ENCODE data around the gene ZNF639.
A peak's percentile ranks its signal among the peaks of the same experiment; 100 is the strongest.

The ZNF639 gene

DNA sequence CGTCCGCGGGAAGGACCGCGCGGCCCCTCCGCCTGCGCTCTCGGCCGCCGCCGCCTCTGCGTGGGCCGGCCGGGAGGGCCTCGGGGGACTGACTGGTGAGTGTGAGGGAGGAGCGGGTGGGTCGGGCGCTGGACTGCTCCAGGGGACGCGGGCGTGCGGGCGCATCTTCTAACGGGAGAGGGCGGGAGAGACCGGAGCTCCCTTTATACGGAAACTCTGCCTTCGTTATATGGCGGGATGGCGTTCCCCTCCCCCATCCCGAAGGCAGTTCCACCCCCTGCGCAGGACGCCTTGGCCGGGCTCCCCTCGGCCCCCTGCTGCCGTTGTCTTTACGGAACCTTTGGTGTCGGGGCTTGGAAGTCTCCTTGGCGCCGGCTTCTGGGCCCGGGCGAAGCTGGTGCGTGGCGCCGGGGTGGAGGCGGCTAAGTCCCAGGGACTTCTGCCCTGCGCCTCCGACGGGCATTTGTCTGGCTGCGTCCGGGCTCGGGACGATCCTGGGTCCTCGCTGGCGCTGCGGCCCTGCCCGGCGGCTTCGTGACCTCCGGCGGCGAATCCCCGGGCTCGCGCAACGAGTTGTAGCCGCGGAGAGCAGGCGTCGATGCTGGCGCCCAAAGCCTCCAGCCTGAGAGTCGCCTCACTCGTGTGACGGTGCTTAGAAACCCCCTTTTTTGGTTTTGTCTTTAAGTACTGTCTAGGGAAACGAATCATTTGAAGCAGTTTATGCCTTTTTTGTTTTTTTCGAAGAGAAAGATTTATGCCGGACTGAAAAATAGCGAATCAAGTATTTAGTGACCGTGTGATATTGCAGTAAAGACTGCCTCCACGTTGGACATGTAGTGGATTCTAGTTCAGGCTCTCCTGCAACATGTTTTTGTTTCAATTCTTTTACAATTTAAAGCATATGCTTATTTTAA lies 623 bp downstream of the ZNF639 start:
- TF ChIP-seq, protein P1, sequence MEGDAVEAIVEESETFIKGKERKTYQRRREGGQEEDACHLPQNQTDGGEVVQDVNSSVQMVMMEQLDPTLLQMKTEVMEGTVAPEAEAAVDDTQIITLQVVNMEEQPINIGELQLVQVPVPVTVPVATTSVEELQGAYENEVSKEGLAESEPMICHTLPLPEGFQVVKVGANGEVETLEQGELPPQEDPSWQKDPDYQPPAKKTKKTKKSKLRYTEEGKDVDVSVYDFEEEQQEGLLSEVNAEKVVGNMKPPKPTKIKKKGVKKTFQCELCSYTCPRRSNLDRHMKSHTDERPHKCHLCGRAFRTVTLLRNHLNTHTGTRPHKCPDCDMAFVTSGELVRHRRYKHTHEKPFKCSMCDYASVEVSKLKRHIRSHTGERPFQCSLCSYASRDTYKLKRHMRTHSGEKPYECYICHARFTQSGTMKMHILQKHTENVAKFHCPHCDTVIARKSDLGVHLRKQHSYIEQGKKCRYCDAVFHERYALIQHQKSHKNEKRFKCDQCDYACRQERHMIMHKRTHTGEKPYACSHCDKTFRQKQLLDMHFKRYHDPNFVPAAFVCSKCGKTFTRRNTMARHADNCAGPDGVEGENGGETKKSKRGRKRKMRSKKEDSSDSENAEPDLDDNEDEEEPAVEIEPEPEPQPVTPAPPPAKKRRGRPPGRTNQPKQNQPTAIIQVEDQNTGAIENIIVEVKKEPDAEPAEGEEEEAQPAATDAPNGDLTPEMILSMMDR (IDR thresholded peaks at IDR 0.05; ENCODE audit: insufficient read depth, low read length, poor library complexity, severe bottlenecking) = no peak
- Histone ChIP-seq H3K4me3 (replicated peaks; ENCODE audit: low read depth, low read length) (peak overlapping the region; percentile 68), H3K36me3 (ENCODE audit: control insufficient read depth, insufficient read depth, low read length) (no peaks in the 10 kb centered on the region), H3K27me3 (replicated peaks; ENCODE audit: control insufficient read depth, insufficient read depth, low read length) (no peaks in the 10 kb centered on the region)
- peak; percentile 80 for DNase-seq (ENCODE audit: extremely low read depth, insufficient read length)

DNA sequence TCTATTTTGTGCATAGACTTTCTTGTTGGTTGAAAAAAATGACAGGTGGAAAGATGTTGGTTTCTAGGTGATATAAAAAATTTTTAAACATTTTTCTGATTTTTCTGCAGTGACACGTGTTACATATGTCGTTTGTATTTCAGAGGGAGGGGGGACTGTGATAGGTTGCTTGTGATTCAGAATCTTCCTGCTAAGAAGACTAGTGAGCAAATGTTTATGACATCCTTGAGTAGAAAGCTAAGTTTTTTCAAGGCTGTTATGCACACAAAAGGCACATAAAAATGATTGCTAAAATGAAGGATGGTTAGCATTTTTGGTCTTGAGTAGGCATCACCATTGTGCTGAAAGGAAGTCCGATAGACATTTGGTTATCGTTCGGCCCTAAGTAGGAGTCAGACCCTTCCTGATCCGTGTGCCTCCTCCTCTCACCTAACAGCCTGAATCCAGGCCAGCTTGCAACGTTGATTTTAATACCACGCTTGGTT lies 1.5 kb downstream of the ZNF639 start:
- Histone ChIP-seq H3K36me3 (ENCODE audit: control insufficient read depth, insufficient read depth, low read length) (no peaks in the 10 kb centered on the region; the same call in 1 of the 2 replicates), H3K27me3 (replicated peaks; ENCODE audit: control insufficient read depth, insufficient read depth, low read length) (no peaks in the 10 kb centered on the region), H3K4me3 (replicated peaks; ENCODE audit: low read depth, low read length) (peak overlapping the region; percentile 68)
- TF ChIP-seq, protein P1 (IDR thresholded peaks at IDR 0.05; ENCODE audit: insufficient read depth, low read length, poor library complexity, severe bottlenecking) = no peak
- no peak for DNase-seq (ENCODE audit: extremely low read depth, insufficient read length)

DNA sequence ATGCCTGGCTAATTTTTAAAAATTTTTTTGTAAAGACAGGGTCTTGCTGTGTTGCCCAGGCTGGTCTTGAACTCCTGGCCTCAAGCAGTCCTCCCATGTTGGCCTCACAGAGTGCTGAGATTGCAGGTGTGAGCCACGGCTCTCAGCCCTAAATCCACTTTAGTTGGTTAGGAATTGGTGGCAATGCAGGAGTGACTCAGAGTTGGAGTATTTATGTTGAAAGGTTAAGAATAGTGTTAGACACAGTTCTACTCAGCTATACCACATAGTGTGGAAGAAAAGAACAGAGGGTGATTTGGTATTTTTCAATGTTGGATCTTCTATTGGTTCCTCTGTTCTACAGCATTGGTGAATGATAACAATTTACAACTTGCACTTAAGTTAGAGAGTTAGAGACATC lies 7.6 kb downstream of the ZNF639 start:
- no peak for DNase-seq (ENCODE audit: extremely low read depth, insufficient read length)
- H3K36me3 ChIP-seq (ENCODE audit: control insufficient read depth, insufficient read depth, low read length) = peaks cover 11% of the 10 kb centered on the region
- no peak overlapping the region for H3K4me3 ChIP-seq (replicated peaks; ENCODE audit: low read depth, low read length)
- no peaks in the 10 kb centered on the region for H3K27me3 ChIP-seq (replicated peaks; ENCODE audit: control insufficient read depth, insufficient read depth, low read length)
- TF ChIP-seq, protein P1 (IDR thresholded peaks at IDR 0.05; ENCODE audit: insufficient read depth, low read length, poor library complexity, severe bottlenecking) = no peak

DNA sequence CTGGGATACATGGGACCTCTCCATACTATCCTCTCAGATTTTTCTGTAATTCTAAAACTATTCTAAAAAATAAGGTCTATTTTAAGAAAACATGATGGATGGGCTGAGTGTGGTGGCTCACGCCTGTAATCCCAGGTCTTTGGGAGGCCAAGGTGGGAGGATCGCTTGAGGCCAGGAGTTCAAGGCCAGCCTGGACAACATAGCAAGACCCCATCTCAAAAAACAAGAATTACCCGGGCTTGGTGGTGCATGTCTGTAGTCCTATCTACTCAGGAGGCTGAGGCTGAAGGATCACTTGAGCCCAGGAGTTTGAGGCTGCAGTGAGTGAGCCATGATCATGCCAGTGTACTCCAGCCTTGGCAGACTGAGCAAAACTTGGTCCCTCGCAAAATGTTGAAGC lies 9.4 kb downstream of the ZNF639 start:
- Histone ChIP-seq H3K36me3 (ENCODE audit: control insufficient read depth, insufficient read depth, low read length) (peaks cover 14% of the 10 kb centered on the region), H3K27me3 (replicated peaks; ENCODE audit: control insufficient read depth, insufficient read depth, low read length) (no peaks in the 10 kb centered on the region), H3K4me3 (replicated peaks; ENCODE audit: low read depth, low read length) (no peak overlapping the region)
- TF ChIP-seq, protein P1 (IDR thresholded peaks at IDR 0.05; ENCODE audit: insufficient read depth, low read length, poor library complexity, severe bottlenecking) = no peak
- no peak for DNase-seq (ENCODE audit: extremely low read depth, insufficient read length)

DNA sequence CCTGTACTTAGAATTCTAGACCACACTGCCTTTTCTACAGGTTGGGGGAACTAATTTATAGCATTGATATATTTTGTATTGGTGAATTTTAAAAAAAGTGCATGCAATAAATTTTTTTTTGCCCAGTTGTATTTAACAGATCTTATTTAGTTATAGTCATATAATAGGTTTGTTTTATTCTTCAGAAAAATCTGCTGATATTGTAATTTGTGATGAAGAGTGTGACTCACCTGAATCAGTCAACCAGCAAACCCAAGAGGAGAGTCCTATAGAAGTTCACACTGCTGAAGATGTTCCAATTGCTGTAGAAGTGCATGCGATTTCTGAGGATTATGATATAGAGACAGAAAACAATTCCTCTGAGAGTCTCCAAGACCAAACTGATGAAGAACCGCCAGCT lies 10.3 kb downstream of the ZNF639 start:
- H3K27me3 ChIP-seq (replicated peaks; ENCODE audit: control insufficient read depth, insufficient read depth, low read length) = no peaks in the 10 kb centered on the region
- no peak for DNase-seq (ENCODE audit: extremely low read depth, insufficient read length)
- TF ChIP-seq, protein P1 (IDR thresholded peaks at IDR 0.05; ENCODE audit: insufficient read depth, low read length, poor library complexity, severe bottlenecking) = no peak
- peaks cover 14% of the 10 kb centered on the region for H3K36me3 ChIP-seq (ENCODE audit: control insufficient read depth, insufficient read depth, low read length)
- no peak overlapping the region for H3K4me3 ChIP-seq (replicated peaks; ENCODE audit: low read depth, low read length)
